H9 (cell line): ENCODE results near the gene KCNE1. TPM values are rescaled to one million over a fixed set of nuclear protein-coding genes. Genes with fewer than 3 reads are reported as not detected.

Experiments
- DNase-seq: peaks from one replicate; pipeline ENCODE4 v3.0.0-alpha.2; 2017
- H2AFZ ChIP-seq: one replicate; pipeline ENCODE4 v1.6.1; 2013; ENCODE audit warnings: mild to moderate bottlenecking, low read length, control low read depth, moderate library complexity
- H2AK5ac ChIP-seq: 2 replicates; pipeline ENCODE4 v1.6.1; 2013; ENCODE audit warnings: low read length, control low read depth, mixed read lengths; ENCODE audit not compliant: insufficient read length
- H2BK120ac ChIP-seq: one replicate; pipeline ENCODE4 v1.6.1; 2013; ENCODE audit warnings: low read depth, mild to moderate bottlenecking, low read length, control low read depth, inconsistent platforms; ENCODE audit not compliant: poor library complexity, severe bottlenecking
- H2BK12ac ChIP-seq: 2 replicates; pipeline ENCODE4 v1.6.1; 2013; ENCODE audit warnings: low read length, control low read depth, mixed read lengths, low read depth; ENCODE audit not compliant: insufficient read length
- H2BK15ac ChIP-seq: 2 replicates; pipeline ENCODE4 v1.6.1; 2013; ENCODE audit warnings: low read depth, low read length, control low read depth
- H2BK20ac ChIP-seq: one replicate; pipeline ENCODE4 v1.6.1; 2013; ENCODE audit warnings: low read depth, mild to moderate bottlenecking, low read length, control low read depth, inconsistent platforms; ENCODE audit not compliant: poor library complexity, severe bottlenecking
- H2BK5ac ChIP-seq: 2 replicates; pipeline ENCODE4 v1.6.1; 2013; ENCODE audit warnings: low read length, control low read depth, mixed read lengths; ENCODE audit not compliant: insufficient read length
- H3K14ac ChIP-seq: 2 replicates; pipeline ENCODE4 v1.6.1; 2013; ENCODE audit warnings: low read length, control low read depth; ENCODE audit not compliant: insufficient read depth
- H3K18ac ChIP-seq: 2 replicates; pipeline ENCODE4 v1.6.1; 2013; ENCODE audit warnings: low read depth, mild to moderate bottlenecking, mixed read lengths, low read length, control low read depth; ENCODE audit not compliant: insufficient read length
- H3K23ac ChIP-seq: 2 replicates; pipeline ENCODE4 v1.6.1; 2013; ENCODE audit warnings: low read length, control low read depth, mixed read lengths, low read depth; ENCODE audit not compliant: insufficient read length
- H3K23me2 ChIP-seq: 2 replicates; pipeline ENCODE4 v1.6.1; 2013; ENCODE audit warnings: low read depth, mild to moderate bottlenecking, mixed read lengths, low read length, control low read depth; ENCODE audit not compliant: insufficient read length, poor library complexity, severe bottlenecking
- H3K27ac ChIP-seq: 2 replicates; pipeline ENCODE4 v1.5.1; 2013; ENCODE audit warnings: low read length, control low read depth, mixed read lengths, low read depth; ENCODE audit not compliant: insufficient read length
- H3K27me3 ChIP-seq: 2 replicates; pipeline ENCODE4 v1.6.1; 2013; ENCODE audit warnings: low read length, control low read depth, inconsistent platforms; ENCODE audit not compliant: insufficient read depth
- H3K4ac ChIP-seq: 2 replicates; pipeline ENCODE4 v1.6.1; 2013; ENCODE audit warnings: low read depth, mild to moderate bottlenecking, control low read depth, inconsistent platforms, low read length, moderate library complexity
- H3K4me1 ChIP-seq: 2 replicates; pipeline ENCODE4 v1.6.1; 2013; ENCODE audit warnings: low read length, control low read depth, inconsistent platforms; ENCODE audit not compliant: insufficient read depth
- H3K4me2 ChIP-seq: 2 replicates; pipeline ENCODE4 v1.6.1; 2013; ENCODE audit warnings: low read length, control low read depth, mixed read lengths; ENCODE audit not compliant: insufficient read length, insufficient read depth
- H3K56ac ChIP-seq: 2 replicates; pipeline ENCODE4 v1.6.1; 2013; ENCODE audit warnings: low read depth, mild to moderate bottlenecking, mixed read lengths, low read length, control low read depth; ENCODE audit not compliant: insufficient read length
- H3K79me1 ChIP-seq: 2 replicates; pipeline ENCODE4 v1.6.1; 2013; ENCODE audit warnings: low read depth, mild to moderate bottlenecking, moderate library complexity, low read length, control low read depth, inconsistent platforms; ENCODE audit not compliant: insufficient read depth, poor library complexity, severe bottlenecking
- H3K79me2 ChIP-seq: 2 replicates; pipeline ENCODE4 v1.6.1; 2013; ENCODE audit warnings: low read length, control low read depth, inconsistent platforms; ENCODE audit not compliant: insufficient read depth
- H3K9ac ChIP-seq: 2 replicates; pipeline ENCODE4 v1.6.1; 2013; ENCODE audit warnings: low read length, control low read depth, mixed read lengths; ENCODE audit not compliant: insufficient read length; ENCODE audit errors: extremely low read depth
- H3K9me3 ChIP-seq: one replicate; pipeline ENCODE4 v1.6.1; 2013; ENCODE audit warnings: low read depth, low read length, inconsistent platforms; ENCODE audit not compliant: control insufficient read depth
- H3T11ph ChIP-seq: one replicate; pipeline ENCODE4 v1.6.1; 2013; ENCODE audit warnings: mild to moderate bottlenecking, low read length, control low read depth, inconsistent platforms
- H4K20me1 ChIP-seq: one replicate; pipeline ENCODE4 v1.6.1; 2013; ENCODE audit not compliant: control insufficient read depth, insufficient read length, insufficient read depth
- H4K5ac ChIP-seq: 2 replicates; pipeline ENCODE4 v1.6.1; 2013; ENCODE audit warnings: low read depth, mild to moderate bottlenecking, mixed read lengths, low read length, control low read depth; ENCODE audit not compliant: insufficient read length
- H4K8ac ChIP-seq: replicated peaks from 2 replicates; pipeline ENCODE4 v1.6.1; 2013; ENCODE audit warnings: low read length, control low read depth, mixed read lengths, low read depth; ENCODE audit not compliant: insufficient read length
- H4K91ac ChIP-seq: 2 replicates; pipeline ENCODE4 v1.6.1; 2013; ENCODE audit warnings: low read depth, mild to moderate bottlenecking, moderate library complexity, mixed read lengths, low read length, control low read depth; ENCODE audit not compliant: insufficient read length
- H3K27ac Mint-ChIP-seq, 3 experiments: 2 replicates in 2 of 3; 3 replicates in 1 of 3; pipeline ENCODE4 v1.8.0; 2020 to 2021; ENCODE audit warnings: mixed read lengths in 3 of 3, mild to moderate bottlenecking in 1 of 3, moderate library complexity in 1 of 3
- H3K27me3 Mint-ChIP-seq: 2 replicates; pipeline ENCODE4 v1.8.0; 2021; ENCODE audit warnings: low read depth, mild to moderate bottlenecking, moderate library complexity, mixed read lengths
- H3K36me3 Mint-ChIP-seq, 3 experiments: 2 replicates in 2 of 3; 3 replicates in 1 of 3; pipeline ENCODE4 v1.8.0; 2020 to 2021; ENCODE audit warnings: low read depth in 3 of 3, mixed read lengths in 3 of 3; ENCODE audit not compliant: insufficient read depth in 1 of 3
- H3K4me1 Mint-ChIP-seq, 2 experiments: 2 replicates each; pipeline ENCODE4 v1.8.0; 2020; ENCODE audit warnings: mixed read lengths in 2 of 2
- H3K4me3 Mint-ChIP-seq, 2 experiments: 2 replicates in 1 of 2; 3 replicates in 1 of 2; pipeline ENCODE4 v1.8.0; 2020 to 2021; ENCODE audit warnings: mild to moderate bottlenecking in 2 of 2, mixed read lengths in 2 of 2, moderate library complexity in 1 of 2
- H3K9me3 Mint-ChIP-seq, 2 experiments: 2 replicates in 1 of 2; 3 replicates in 1 of 2; pipeline ENCODE4 v1.8.0; 2020; ENCODE audit warnings: mild to moderate bottlenecking in 2 of 2, mixed read lengths in 2 of 2, moderate library complexity in 1 of 2
- WGBS: extraction: QIAGEN DNeasy Blood & Tissue Kit; methylation state at CpG from one replicate; pipeline ENCODE4 v1.1.7; 2013; ENCODE audit warnings: missing lambda C conversion rate, low lambda C conversion rate, mixed read lengths; ENCODE audit not compliant: insufficient read length; ENCODE audit errors: extremely low coverage; 5-methylcytosine and 5-hydroxymethylcytosine counted together
- long read RNA-seq: library from polyadenylated mRNA; unstranded; transcript quantifications from one replicate; pipeline ENCODE4 v2.0.0, GENCODE V29; 2020
- total RNA-seq: library from RNA; stranded (reverse); gene quantifications from 2 replicates; pipeline ENCODE4 v1.2.1, GENCODE V29; 2021
- TF ChIP-seq, protein P1 (sequence below): fragments of 200-600 bp; sonication (generic); conservative IDR thresholded peaks from 3 replicates; pipeline ENCODE4 v1.8.0; 2021; ENCODE audit warnings: antibody characterized with exemption, mild to moderate bottlenecking

Gene KCNE1
- 0.13 and 0.28 TPM in 2 replicates for total RNA-seq
- long read RNA-seq, result 0 reads

- Histone ChIP-seq H3K9me3 (no peaks in the 10 kb centered on the region), H2AFZ (no peak within 1 kb of the TSS), H3K4me2 (no peak within 1 kb of the TSS), H3K4ac (no peak within 1 kb of the TSS), H3K4me1 (no peaks in the 10 kb centered on the region), H3K27me3 (no peaks in the 10 kb centered on the region), H3K23ac (no peak within 1 kb of the TSS), H4K20me1 (no peaks in the 10 kb centered on the region), H2BK12ac (no peak within 1 kb of the TSS), H3K56ac (no peak within 1 kb of the TSS), H2BK20ac (no peak within 1 kb of the TSS), H3K18ac (no peak within 1 kb of the TSS), H4K5ac (no peak within 1 kb of the TSS), H3K79me2 (no peaks in the 10 kb centered on the region), H3K9ac (no peak within 1 kb of the TSS), H2BK120ac (no peak within 1 kb of the TSS), H3K27ac (no peak within 1 kb of the TSS), H3K14ac (no peak within 1 kb of the TSS), H4K91ac (no peak within 1 kb of the TSS), H2BK15ac (no peak within 1 kb of the TSS), H2BK5ac (no peak within 1 kb of the TSS), H3K23me2 (no peaks in the 10 kb centered on the region), H3T11ph (no peak within 1 kb of the TSS), H2AK5ac (no peak within 1 kb of the TSS), H3K79me1 (no peaks in the 10 kb centered on the region), H4K8ac (no peak within 1 kb of the TSS)
- H3K27me3 Mint-ChIP-seq, result no peaks in the 10 kb centered on the region
- no peaks in the 10 kb centered on the region for H3K36me3 Mint-ChIP-seq
- WGBS, result no CpG with 5 or more reads among the region's 14 CpGs
- DNase-seq, result no peak
- TF ChIP-seq, protein P1, sequence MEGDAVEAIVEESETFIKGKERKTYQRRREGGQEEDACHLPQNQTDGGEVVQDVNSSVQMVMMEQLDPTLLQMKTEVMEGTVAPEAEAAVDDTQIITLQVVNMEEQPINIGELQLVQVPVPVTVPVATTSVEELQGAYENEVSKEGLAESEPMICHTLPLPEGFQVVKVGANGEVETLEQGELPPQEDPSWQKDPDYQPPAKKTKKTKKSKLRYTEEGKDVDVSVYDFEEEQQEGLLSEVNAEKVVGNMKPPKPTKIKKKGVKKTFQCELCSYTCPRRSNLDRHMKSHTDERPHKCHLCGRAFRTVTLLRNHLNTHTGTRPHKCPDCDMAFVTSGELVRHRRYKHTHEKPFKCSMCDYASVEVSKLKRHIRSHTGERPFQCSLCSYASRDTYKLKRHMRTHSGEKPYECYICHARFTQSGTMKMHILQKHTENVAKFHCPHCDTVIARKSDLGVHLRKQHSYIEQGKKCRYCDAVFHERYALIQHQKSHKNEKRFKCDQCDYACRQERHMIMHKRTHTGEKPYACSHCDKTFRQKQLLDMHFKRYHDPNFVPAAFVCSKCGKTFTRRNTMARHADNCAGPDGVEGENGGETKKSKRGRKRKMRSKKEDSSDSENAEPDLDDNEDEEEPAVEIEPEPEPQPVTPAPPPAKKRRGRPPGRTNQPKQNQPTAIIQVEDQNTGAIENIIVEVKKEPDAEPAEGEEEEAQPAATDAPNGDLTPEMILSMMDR, result no peak
- no peak within 1 kb of the TSS for H3K27ac Mint-ChIP-seq
- no peaks in the 10 kb centered on the region for H3K9me3 Mint-ChIP-seq
- no peaks in the 10 kb centered on the region; a peak in 1 of 4 replicates for H3K4me1 Mint-ChIP-seq
- no peak within 1 kb of the TSS for H3K4me3 Mint-ChIP-seq
Observed at GRCh38 chr21:34511787-34512455, at the start of gene KCNE1. Gene KCNE1, minus strand, starts transcription at chr21:34512210. Its CDS starts 62,576 bp downstream, at chr21:34449634.
